ENCODE data around the gene CRP. TPM values are rescaled to one million over a fixed set of nuclear protein-coding genes. Genes with fewer than 3 reads are reported as not detected.

The CRP gene
- total RNA-seq, 1 donor: not detected

DNA sequence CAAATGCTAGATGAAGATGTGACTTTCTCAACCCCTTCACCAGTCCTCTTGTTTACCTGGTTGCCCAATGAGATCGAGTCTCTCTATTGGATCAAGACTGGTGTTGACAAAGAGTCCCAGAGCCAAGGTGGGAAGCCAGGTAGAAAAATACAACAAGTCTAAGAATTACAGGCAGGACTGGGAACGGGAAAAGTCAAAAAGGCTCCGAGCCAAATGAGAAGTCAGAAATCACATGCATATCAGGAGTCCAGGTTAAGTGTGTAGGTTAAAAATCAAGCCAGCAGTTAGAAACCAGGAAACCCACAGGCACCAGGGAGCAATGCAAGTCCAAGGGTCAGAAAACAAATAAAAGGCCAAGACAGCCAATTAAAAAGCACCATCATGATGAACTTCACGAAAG lies 39.0 kb upstream of the CRP start:
- H3K4me2 ChIP-seq (ENCODE audit: insufficient read depth, low read length): no peak overlapping the region
- DNase-seq (ENCODE audit: insufficient read length, low spot score, missing footprints): no peak
- H3K4me1 ChIP-seq (ENCODE audit: insufficient read depth, low read length): no peaks in the 10 kb centered on the region
- H4K20me1 ChIP-seq (ENCODE audit: insufficient read depth, low read length): no peaks in the 10 kb centered on the region
- H3K4me3 ChIP-seq (ENCODE audit: insufficient read depth, low read length): no peak overlapping the region
- H3K9me3 ChIP-seq (ENCODE audit: low read depth, low read length): no peaks in the 10 kb centered on the region
- H3K36me3 ChIP-seq (ENCODE audit: insufficient read depth, low read length): no peaks in the 10 kb centered on the region
- TF ChIP-seq, protein P1, sequence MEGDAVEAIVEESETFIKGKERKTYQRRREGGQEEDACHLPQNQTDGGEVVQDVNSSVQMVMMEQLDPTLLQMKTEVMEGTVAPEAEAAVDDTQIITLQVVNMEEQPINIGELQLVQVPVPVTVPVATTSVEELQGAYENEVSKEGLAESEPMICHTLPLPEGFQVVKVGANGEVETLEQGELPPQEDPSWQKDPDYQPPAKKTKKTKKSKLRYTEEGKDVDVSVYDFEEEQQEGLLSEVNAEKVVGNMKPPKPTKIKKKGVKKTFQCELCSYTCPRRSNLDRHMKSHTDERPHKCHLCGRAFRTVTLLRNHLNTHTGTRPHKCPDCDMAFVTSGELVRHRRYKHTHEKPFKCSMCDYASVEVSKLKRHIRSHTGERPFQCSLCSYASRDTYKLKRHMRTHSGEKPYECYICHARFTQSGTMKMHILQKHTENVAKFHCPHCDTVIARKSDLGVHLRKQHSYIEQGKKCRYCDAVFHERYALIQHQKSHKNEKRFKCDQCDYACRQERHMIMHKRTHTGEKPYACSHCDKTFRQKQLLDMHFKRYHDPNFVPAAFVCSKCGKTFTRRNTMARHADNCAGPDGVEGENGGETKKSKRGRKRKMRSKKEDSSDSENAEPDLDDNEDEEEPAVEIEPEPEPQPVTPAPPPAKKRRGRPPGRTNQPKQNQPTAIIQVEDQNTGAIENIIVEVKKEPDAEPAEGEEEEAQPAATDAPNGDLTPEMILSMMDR (IDR thresholded peaks at IDR 0.05; ENCODE audit: extremely low read depth, low read depth, low read length): no peak
- no peaks in the 10 kb centered on the region for H3K79me2 ChIP-seq (ENCODE audit: insufficient read depth, low read length)
- H3K27ac ChIP-seq (ENCODE audit: low read depth, low read length): no peak overlapping the region
- H2AFZ ChIP-seq (ENCODE audit: low read length): no peak overlapping the region
- H3K27me3 ChIP-seq (ENCODE audit: insufficient read depth, low read length): no peaks in the 10 kb centered on the region

DNA sequence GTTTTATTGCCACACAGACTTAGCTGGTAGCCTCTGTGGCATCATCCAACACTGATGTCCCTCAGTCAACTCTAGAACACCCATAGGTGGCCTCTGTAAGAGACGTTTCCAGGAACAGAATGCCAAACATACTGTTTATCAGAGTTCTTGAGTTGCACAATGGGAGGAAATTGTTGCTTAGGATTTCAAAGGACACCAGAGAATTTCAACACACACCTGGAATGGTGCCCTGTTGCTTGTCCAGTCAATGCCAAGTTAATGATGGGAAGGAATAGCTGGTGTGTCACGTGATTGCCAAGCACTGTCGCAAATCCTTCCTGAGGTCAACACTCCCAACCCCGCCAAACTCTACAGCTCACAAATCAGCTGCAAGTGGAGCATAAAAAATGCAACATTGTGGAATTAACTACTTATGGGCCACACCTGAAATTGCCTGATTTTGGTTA lies 37.8 kb upstream of the CRP start:
- Histone ChIP-seq H3K4me1 (ENCODE audit: insufficient read depth, low read length) (no peaks in the 10 kb centered on the region), H3K27ac (ENCODE audit: low read depth, low read length) (no peak overlapping the region), H3K4me2 (ENCODE audit: insufficient read depth, low read length) (no peak overlapping the region), H3K36me3 (ENCODE audit: insufficient read depth, low read length) (no peaks in the 10 kb centered on the region), H3K9me3 (ENCODE audit: low read depth, low read length) (no peaks in the 10 kb centered on the region), H3K4me3 (ENCODE audit: insufficient read depth, low read length) (no peak overlapping the region), H3K27me3 (ENCODE audit: insufficient read depth, low read length) (no peaks in the 10 kb centered on the region), H3K79me2 (ENCODE audit: insufficient read depth, low read length) (no peaks in the 10 kb centered on the region), H2AFZ (ENCODE audit: low read length) (no peak overlapping the region), H4K20me1 (ENCODE audit: insufficient read depth, low read length) (no peaks in the 10 kb centered on the region)
- DNase-seq (ENCODE audit: insufficient read length, low spot score, missing footprints): no peak
- TF ChIP-seq, protein P1 (IDR thresholded peaks at IDR 0.05; ENCODE audit: extremely low read depth, low read depth, low read length): no peak

DNA sequence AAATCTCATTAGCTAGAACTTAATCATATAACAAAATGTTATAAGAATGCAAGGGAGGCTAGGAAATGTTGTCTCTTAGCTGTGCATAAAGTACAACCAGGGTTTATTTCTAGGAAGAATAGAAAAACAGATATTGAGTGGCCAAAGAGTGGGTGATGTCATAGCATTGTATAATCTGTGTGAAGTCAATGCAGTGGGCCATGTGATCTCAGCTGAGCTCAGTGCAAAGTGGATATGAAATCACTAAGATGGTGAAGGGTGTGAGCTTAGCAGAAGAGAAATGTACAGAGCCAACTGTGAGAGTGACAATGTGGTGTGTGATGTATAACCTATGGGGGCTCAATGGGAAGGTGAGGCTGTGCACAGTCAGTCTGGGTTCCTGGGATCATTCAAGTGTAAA lies 36.6 kb upstream of the CRP start:
- H2AFZ ChIP-seq (ENCODE audit: low read length): no peak overlapping the region
- no peaks in the 10 kb centered on the region for H4K20me1 ChIP-seq (ENCODE audit: insufficient read depth, low read length)
- H3K27ac ChIP-seq (ENCODE audit: low read depth, low read length): no peak overlapping the region
- no peak overlapping the region for H3K4me2 ChIP-seq (ENCODE audit: insufficient read depth, low read length)
- DNase-seq (ENCODE audit: insufficient read length, low spot score, missing footprints): no peak
- no peaks in the 10 kb centered on the region for H3K9me3 ChIP-seq (ENCODE audit: low read depth, low read length)
- TF ChIP-seq, protein P1 (IDR thresholded peaks at IDR 0.05; ENCODE audit: extremely low read depth, low read depth, low read length): no peak
- H3K27me3 ChIP-seq (ENCODE audit: insufficient read depth, low read length): no peaks in the 10 kb centered on the region
- H3K4me1 ChIP-seq (ENCODE audit: insufficient read depth, low read length): no peaks in the 10 kb centered on the region
- no peaks in the 10 kb centered on the region for H3K36me3 ChIP-seq (ENCODE audit: insufficient read depth, low read length)
- no peaks in the 10 kb centered on the region for H3K79me2 ChIP-seq (ENCODE audit: insufficient read depth, low read length)
- H3K4me3 ChIP-seq (ENCODE audit: insufficient read depth, low read length): no peak overlapping the region

DNA sequence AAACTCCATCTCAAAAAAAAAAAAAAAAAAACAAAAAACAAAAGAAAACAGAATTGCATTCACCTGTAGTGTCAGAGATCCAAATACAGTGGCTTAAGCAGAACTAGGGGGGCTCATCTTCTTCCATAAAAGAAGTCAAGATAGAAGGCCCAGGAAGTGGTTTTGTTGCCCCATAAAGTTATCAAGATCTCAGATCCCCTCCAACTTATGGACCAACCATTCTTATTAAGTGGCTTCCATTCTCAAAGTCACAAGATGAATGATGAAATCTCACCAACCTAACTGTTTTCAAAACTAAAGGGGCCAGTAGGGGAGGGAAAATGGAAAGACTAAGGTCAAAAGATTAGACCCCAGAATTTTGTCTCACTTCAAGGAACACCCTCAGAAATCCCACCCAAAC lies 36.2 kb upstream of the CRP start:
- no peaks in the 10 kb centered on the region for H3K4me1 ChIP-seq (ENCODE audit: insufficient read depth, low read length)
- H3K4me3 ChIP-seq (ENCODE audit: insufficient read depth, low read length): no peak overlapping the region
- H2AFZ ChIP-seq (ENCODE audit: low read length): no peak overlapping the region
- TF ChIP-seq, protein P1 (IDR thresholded peaks at IDR 0.05; ENCODE audit: extremely low read depth, low read depth, low read length): no peak
- no peaks in the 10 kb centered on the region for H4K20me1 ChIP-seq (ENCODE audit: insufficient read depth, low read length)
- no peak for DNase-seq (ENCODE audit: insufficient read length, low spot score, missing footprints)
- H3K36me3 ChIP-seq (ENCODE audit: insufficient read depth, low read length): no peaks in the 10 kb centered on the region
- no peaks in the 10 kb centered on the region for H3K79me2 ChIP-seq (ENCODE audit: insufficient read depth, low read length)
- H3K27ac ChIP-seq (ENCODE audit: low read depth, low read length): no peak overlapping the region
- H3K4me2 ChIP-seq (ENCODE audit: insufficient read depth, low read length): no peak overlapping the region
- H3K9me3 ChIP-seq (ENCODE audit: low read depth, low read length): no peaks in the 10 kb centered on the region
- no peaks in the 10 kb centered on the region for H3K27me3 ChIP-seq (ENCODE audit: insufficient read depth, low read length)
